Measurements from ENCODE around the gene PLEKHG2. TPM values are rescaled to one million over a fixed set of nuclear protein-coding genes. Genes with fewer than 3 reads are reported as not detected.

Gene PLEKHG2
- total and polyA plus RNA-seq, 9 of the 15 experiments (the other 6 are each of a cell fraction or from before 2014, with no cell fraction given) = 0.98 to 45.7 (median 9.8) TPM

DNA sequence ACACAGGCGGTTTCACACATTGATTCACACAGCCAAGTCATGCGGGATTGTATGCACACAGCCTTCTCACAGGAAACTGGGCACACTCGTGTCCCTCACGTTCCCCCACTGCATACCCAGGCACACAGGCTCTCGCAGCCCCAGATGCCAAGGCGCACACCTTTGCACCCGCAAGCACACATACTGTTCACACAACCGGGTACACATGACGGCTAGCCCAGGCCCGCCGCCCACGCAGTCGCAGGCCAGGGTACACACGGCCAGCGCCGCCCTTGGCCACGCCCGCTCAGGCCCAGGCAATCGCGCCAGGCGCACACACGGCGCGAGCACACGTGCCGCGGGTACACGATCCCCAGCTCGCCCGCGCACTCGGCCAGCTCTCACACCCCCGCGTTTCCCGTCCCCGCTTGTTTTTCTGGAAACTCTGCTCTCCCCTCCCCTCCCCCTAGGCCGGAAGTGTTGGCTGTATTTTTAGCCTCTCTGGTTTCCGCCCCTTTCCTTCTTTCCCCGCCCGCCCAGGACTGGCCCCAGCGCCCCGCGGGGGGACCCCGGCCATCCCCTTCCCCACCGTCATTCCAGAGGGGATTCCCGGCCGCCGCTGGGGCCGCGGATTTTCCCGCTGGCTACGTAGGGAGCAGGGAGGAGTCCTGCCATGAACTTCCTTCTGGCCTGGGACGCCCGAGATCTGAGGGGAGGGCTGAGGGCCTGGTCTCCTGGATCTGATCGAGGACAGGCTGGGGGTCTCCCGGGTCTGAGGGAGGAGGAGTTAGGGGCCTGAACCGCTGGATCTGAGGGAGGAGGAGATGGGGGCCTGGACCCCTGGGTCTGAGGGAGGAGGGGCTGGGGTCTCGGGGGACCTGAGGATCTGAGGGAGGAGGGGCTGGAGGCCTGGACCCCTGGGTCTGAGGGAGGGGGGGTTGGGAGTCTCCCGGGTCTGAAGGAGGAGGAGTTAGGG is 9.8 kb upstream of the PLEKHG2 start (continued):
- TF ChIP-seq, protein P1, sequence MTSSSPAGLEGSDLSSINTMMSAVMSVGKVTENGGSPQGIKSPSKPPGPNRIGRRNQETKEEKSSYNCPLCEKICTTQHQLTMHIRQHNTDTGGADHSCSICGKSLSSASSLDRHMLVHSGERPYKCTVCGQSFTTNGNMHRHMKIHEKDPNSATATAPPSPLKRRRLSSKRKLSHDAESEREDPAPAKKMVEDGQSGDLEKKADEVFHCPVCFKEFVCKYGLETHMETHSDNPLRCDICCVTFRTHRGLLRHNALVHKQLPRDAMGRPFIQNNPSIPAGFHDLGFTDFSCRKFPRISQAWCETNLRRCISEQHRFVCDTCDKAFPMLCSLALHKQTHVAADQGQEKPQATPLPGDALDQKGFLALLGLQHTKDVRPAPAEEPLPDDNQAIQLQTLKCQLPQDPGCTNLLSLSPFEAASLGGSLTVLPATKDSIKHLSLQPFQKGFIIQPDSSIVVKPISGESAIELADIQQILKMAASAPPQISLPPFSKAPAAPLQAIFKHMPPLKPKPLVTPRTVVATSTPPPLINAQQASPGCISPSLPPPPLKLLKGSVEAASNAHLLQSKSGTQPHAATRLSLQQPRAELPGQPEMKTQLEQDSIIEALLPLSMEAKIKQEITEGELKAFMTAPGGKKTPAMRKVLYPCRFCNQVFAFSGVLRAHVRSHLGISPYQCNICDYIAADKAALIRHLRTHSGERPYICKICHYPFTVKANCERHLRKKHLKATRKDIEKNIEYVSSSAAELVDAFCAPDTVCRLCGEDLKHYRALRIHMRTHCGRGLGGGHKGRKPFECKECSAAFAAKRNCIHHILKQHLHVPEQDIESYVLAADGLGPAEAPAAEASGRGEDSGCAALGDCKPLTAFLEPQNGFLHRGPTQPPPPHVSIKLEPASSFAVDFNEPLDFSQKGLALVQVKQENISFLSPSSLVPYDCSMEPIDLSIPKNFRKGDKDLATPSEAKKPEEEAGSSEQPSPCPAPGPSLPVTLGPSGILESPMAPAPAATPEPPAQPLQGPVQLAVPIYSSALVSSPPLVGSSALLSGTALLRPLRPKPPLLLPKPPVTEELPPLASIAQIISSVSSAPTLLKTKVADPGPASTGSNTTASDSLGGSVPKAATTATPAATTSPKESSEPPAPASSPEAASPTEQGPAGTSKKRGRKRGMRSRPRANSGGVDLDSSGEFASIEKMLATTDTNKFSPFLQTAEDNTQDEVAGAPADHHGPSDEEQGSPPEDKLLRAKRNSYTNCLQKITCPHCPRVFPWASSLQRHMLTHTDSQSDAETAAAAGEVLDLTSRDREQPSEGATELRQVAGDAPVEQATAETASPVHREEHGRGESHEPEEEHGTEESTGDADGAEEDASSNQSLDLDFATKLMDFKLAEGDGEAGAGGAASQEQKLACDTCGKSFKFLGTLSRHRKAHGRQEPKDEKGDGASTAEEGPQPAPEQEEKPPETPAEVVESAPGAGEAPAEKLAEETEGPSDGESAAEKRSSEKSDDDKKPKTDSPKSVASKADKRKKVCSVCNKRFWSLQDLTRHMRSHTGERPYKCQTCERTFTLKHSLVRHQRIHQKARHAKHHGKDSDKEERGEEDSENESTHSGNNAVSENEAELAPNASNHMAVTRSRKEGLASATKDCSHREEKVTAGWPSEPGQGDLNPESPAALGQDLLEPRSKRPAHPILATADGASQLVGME (CRISPR knock-in tag; IDR thresholded peaks at IDR 0.05) = peak; percentile 48; the same call in 1 of the 2 replicates
- TF ChIP-seq GTF2E2 (tag; IDR thresholded peaks at IDR 0.05) (no peak; the same call in 1 of the 2 replicates), MCM5 (IDR thresholded peaks at IDR 0.05; ENCODE audit: low read depth) (no peak), TEAD2 (tag; IDR thresholded peaks at IDR 0.05) (no peak), ZNF263 (CRISPR knock-in tag; IDR thresholded peaks at IDR 0.05; ENCODE audit: borderline replicate concordance) (peak; percentile 71; the same call in 1 of the 2 replicates), ETV6 (IDR thresholded peaks at IDR 0.05; ENCODE audit: borderline replicate concordance in 1 of 2, low read depth in 2 of 2, low read length in 1 of 2) (peak; percentile 86 to 92; a peak in 3 of 4 replicates), ETV6 (CRISPR knock-in tag; IDR thresholded peaks at IDR 0.05; ENCODE audit: borderline replicate concordance) (no peak), NCOA4 (IDR thresholded peaks at IDR 0.05; ENCODE audit: partially characterized antibody) (no peak), NR1H2 (CRISPR knock-in tag; IDR thresholded peaks at IDR 0.05) (no peak), ZBTB1 (CRISPR knock-in tag; IDR thresholded peaks at IDR 0.05; ENCODE audit: borderline replicate concordance, low read depth) (peak; percentile 14; the same call in 1 of the 2 replicates), ZFP1 (CRISPR knock-in tag; IDR thresholded peaks at IDR 0.05) (no peak), ZFPM2 (CRISPR knock-in tag; IDR thresholded peaks at IDR 0.05) (no peak)
- TF ChIP-seq, protein P2, sequence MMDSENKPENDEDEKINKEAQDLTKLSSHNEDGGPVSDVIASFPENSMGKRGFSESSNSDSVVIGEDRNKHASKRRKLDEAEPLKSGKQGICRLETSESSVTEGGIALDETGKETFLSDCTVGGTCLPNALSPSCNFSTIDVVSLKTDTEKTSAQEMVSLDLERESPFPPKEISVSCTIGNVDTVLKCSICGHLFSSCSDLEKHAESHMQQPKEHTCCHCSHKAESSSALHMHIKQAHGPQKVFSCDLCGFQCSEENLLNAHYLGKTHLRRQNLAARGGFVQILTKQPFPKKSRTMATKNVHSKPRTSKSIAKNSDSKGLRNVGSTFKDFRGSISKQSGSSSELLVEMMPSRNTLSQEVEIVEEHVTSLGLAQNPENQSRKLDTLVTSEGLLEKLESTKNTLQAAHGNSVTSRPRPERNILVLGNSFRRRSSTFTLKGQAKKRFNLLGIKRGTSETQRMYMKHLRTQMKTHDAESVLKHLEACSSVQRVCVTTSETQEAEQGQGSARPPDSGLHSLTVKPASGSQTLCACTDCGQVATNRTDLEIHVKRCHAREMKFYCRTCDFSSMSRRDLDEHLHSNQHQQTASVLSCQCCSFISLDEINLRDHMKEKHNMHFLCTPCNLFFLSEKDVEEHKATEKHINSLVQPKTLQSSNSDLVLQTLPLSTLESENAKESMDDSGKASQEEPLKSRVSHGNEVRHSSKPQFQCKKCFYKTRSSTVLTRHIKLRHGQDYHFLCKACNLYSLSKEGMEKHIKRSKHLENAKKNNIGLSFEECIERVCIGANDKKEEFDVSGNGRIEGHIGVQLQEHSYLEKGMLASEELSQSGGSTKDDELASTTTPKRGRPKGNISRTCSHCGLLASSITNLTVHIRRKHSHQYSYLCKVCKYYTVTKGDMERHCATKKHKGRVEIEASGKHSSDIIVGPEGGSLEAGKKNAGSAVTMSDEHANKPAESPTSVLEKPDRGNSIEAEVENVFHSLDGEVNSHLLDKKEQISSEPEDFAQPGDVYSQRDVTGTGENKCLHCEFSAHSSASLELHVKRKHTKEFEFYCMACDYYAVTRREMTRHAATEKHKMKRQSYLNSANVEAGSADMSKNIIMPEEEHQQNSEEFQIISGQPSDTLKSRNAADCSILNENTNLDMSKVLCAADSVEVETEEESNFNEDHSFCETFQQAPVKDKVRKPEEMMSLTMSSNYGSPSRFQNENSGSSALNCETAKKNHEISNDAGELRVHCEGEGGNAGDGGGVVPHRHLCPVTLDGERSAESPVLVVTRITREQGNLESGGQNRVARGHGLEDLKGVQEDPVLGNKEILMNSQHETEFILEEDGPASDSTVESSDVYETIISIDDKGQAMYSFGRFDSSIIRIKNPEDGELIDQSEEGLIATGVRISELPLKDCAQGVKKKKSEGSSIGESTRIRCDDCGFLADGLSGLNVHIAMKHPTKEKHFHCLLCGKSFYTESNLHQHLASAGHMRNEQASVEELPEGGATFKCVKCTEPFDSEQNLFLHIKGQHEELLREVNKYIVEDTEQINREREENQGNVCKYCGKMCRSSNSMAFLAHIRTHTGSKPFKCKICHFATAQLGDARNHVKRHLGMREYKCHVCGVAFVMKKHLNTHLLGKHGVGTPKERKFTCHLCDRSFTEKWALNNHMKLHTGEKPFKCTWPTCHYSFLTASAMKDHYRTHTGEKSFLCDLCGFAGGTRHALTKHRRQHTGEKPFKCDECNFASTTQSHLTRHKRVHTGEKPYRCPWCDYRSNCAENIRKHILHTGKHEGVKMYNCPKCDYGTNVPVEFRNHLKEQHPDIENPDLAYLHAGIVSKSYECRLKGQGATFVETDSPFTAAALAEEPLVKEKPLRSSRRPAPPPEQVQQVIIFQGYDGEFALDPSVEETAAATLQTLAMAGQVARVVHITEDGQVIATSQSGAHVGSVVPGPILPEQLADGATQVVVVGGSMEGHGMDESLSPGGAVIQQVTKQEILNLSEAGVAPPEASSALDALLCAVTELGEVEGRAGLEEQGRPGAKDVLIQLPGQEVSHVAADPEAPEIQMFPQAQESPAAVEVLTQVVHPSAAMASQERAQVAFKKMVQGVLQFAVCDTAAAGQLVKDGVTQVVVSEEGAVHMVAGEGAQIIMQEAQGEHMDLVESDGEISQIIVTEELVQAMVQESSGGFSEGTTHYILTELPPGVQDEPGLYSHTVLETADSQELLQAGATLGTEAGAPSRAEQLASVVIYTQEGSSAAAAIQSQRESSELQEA (IDR thresholded peaks at IDR 0.05; ENCODE audit: low read depth) = no peak
